PFSK-1 (cell line): ENCODE data around the gene TRAK1.

Source experiments
- FOXP2 ChIP-seq: optimal IDR thresholded peaks from 2 replicates; pipeline ENCODE3; 2011; ENCODE audit warnings: borderline replicate concordance, control low read depth, inconsistent platforms; ENCODE audit not compliant: insufficient read depth; ENCODE audit errors: extremely low read length, extremely low read depth
- POLR2AphosphoS5 ChIP-seq: IDR thresholded peaks from 2 replicates; pipeline ENCODE4 v1.6.1; 2012; ENCODE audit warnings: low read depth, mild to moderate bottlenecking, control low read depth, low read length, moderate library complexity
- SIN3A ChIP-seq: IDR thresholded peaks from 2 replicates; pipeline ENCODE4 v1.6.1; 2012; ENCODE audit warnings: mild to moderate bottlenecking, low read length, moderate library complexity, borderline replicate concordance; ENCODE audit not compliant: insufficient read depth
- TAF1 ChIP-seq: IDR thresholded peaks from 2 replicates; pipeline ENCODE4 v1.6.1; 2012; ENCODE audit warnings: low read length, control low read depth, borderline replicate concordance; ENCODE audit not compliant: insufficient read depth
- TF ChIP-seq, protein P1 (sequence below), 2 experiments: IDR thresholded peaks; 2 replicates each; pipeline versions ENCODE4 v1.6.1 to v1.8.0; 2011 to 2012; ENCODE audit warnings: low read depth in 2 of 2, low read length in 2 of 2, control low read depth in 1 of 2, inconsistent platforms in 1 of 2, mild to moderate bottlenecking in 1 of 2, moderate library complexity in 1 of 2; ENCODE audit not compliant: insufficient read depth in 1 of 2

The TRAK1 gene

DNA sequence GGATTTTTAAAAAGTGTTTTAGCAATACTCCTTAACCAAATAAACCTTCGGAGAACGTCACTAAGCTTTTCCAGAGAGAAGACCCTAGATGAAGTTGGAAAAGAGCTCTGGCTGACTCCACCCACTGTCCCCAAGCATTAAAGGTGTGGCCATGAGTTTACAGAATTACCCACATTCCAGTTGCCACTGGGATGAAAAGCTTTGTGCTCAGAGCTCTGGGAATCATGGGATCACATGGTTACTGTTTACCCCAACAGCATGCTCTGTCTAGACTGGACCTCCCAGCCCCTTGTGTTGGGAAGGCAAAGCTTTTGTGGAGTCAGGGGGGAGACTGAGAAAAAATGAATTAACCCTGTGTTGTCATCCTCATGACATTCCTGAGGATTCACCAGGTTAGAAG lies 119.6 kb downstream of the TRAK1 start:
- TF ChIP-seq SIN3A (no peak), TAF1 (no peak), POLR2AphosphoS5 (no peak), FOXP2 (no peak)
- TF ChIP-seq, protein P1, sequence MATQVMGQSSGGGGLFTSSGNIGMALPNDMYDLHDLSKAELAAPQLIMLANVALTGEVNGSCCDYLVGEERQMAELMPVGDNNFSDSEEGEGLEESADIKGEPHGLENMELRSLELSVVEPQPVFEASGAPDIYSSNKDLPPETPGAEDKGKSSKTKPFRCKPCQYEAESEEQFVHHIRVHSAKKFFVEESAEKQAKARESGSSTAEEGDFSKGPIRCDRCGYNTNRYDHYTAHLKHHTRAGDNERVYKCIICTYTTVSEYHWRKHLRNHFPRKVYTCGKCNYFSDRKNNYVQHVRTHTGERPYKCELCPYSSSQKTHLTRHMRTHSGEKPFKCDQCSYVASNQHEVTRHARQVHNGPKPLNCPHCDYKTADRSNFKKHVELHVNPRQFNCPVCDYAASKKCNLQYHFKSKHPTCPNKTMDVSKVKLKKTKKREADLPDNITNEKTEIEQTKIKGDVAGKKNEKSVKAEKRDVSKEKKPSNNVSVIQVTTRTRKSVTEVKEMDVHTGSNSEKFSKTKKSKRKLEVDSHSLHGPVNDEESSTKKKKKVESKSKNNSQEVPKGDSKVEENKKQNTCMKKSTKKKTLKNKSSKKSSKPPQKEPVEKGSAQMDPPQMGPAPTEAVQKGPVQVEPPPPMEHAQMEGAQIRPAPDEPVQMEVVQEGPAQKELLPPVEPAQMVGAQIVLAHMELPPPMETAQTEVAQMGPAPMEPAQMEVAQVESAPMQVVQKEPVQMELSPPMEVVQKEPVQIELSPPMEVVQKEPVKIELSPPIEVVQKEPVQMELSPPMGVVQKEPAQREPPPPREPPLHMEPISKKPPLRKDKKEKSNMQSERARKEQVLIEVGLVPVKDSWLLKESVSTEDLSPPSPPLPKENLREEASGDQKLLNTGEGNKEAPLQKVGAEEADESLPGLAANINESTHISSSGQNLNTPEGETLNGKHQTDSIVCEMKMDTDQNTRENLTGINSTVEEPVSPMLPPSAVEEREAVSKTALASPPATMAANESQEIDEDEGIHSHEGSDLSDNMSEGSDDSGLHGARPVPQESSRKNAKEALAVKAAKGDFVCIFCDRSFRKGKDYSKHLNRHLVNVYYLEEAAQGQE (IDR thresholded peaks at IDR 0.05; ENCODE audit: insufficient read depth in 1 of 2, low read depth in 2 of 2, low read length in 2 of 2) = no peak

DNA sequence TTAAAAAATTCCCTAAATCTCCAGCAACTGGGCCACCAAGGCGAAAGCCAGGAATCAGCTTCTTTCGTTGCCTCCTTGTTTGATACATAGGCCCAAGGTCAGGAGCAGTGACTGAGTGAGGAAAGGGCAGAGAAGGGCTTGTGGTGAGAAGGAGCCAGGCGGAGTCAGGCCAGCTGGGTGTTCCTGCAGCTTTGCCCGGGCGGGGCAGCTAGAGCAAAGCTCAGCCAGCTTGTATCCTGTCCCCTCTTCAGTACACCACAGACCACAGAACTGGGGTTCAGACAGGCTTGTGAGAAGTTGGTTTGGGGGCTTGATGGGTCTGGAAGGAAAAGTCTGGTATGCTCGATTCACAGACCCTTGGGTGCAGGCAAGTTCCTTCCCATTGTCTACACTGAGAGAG lies 122.3 kb downstream of the TRAK1 start:
- TF ChIP-seq TAF1 = no peak
- no peak for TF ChIP-seq SIN3A
- no peak for TF ChIP-seq FOXP2
- TF ChIP-seq, protein P1 (IDR thresholded peaks at IDR 0.05; ENCODE audit: insufficient read depth in 1 of 2, low read depth in 2 of 2, low read length in 2 of 2) = no peak
- TF ChIP-seq POLR2AphosphoS5 = no peak

DNA sequence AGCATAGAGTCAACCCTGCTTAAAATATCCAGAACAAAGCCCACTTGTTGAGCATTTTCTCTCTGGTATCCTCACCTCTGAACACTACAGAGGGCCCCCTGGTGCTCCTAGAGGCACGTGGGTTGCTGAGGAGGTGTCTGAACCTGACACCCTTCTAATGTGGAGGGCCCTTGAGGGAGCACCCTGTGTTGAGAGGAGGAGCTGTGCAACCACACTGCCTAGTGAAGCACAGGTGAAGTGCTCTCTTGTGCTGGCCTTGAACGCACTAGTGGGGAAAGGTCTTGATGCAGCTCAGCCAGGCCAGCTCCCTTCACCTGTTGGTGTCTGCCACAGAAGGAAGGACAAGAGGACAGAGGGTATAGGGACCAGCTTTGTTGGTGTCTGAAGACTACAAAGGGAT lies 122.9 kb downstream of the TRAK1 start:
- TF ChIP-seq SIN3A = no peak
- TF ChIP-seq TAF1 = no peak
- TF ChIP-seq POLR2AphosphoS5 = no peak
- TF ChIP-seq, protein P1 (IDR thresholded peaks at IDR 0.05; ENCODE audit: insufficient read depth in 1 of 2, low read depth in 2 of 2, low read length in 2 of 2) = no peak
- TF ChIP-seq FOXP2 = no peak

DNA sequence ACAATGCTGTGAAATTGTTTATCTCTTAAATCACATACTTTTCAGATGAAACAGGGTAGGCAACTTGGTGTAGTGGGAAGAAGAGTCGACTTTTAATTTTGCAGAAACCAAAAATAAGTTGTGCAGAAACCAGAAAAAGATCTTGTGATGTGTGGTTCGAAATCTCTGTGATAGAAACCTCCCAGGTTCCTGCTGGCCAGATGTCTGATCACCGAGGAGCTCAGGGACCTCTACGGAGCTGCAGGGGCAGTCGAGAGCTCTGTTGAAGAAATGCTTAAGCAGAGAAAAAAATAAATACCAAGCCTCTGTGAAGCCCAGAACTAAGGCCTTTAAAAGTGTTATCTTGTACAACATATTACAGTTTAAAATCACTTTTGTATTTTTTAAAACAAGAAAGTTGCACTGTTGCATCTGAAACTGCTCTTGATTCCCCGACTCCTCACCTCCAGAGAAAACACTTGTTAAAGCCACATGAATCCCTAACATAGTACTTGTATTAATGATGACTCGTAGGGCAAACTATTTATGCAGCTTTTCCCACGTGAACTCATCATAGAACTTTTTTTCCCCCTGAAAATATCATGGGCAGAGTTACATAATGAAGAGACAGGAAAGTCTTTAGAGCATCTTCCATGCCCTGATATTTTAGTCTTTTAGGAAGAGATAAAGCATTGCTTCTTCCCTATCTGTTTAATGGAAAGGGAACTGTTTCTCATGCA lies 123.6 kb downstream of the TRAK1 start:
- no peak for TF ChIP-seq SIN3A
- no peak for TF ChIP-seq FOXP2
- TF ChIP-seq, protein P1 (IDR thresholded peaks at IDR 0.05; ENCODE audit: insufficient read depth in 1 of 2, low read depth in 2 of 2, low read length in 2 of 2) = no peak
- TF ChIP-seq TAF1 = no peak
- no peak for TF ChIP-seq POLR2AphosphoS5

DNA sequence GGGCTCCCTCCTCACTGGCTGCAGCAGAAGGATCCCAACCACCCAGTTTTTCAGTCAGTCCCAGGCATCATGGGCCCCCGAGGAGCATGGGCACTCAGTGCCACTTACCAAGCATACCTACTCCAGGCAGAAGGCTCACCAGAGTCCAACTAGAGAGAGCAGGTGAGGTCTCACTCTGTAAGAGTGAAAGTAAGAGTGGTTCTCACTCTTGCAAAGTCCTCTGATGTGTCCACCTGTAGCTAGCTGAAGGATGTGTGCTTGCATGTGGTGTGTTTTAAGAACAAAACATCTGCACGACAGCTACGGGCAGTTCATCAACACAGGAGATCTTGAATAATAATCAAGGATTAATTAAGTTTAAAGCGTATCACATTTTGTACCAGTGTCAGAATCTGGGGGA lies 125.1 kb downstream of the TRAK1 start:
- no peak for TF ChIP-seq FOXP2
- TF ChIP-seq, protein P1 (IDR thresholded peaks at IDR 0.05; ENCODE audit: insufficient read depth in 1 of 2, low read depth in 2 of 2, low read length in 2 of 2) = no peak
- no peak for TF ChIP-seq POLR2AphosphoS5
- no peak for TF ChIP-seq TAF1
- no peak for TF ChIP-seq SIN3A
